ENCODE data around the gene PTPRD. TPM values are rescaled to one million over a fixed set of nuclear protein-coding genes. Genes with fewer than 3 reads are reported as not detected.

Gene PTPRD
- total RNA-seq, 1 experiment from 2014 or later = not detected

GRCh38 chr9:10014889-10015288, 597.9 kb downstream of the PTPRD start:
- no peaks in the 10 kb centered on the region for H3K9me3 Mint-ChIP-seq (ENCODE audit: unreplicated experiment)
- peaks cover 54% of the 10 kb centered on the region for H3K27me3 Mint-ChIP-seq (ENCODE audit: insufficient read depth, unreplicated experiment)
- no peak for TF ChIP-seq CTCF (IDR thresholded peaks at IDR 0.05; ENCODE audit: unreplicated experiment)
- no peaks in the 10 kb centered on the region for H3K4me1 Mint-ChIP-seq (ENCODE audit: insufficient read depth, unreplicated experiment)
- intact Hi-C loops (cut with micrococcal nuclease) = no loop called here
- H3K27ac Mint-ChIP-seq (ENCODE audit: low read depth, unreplicated experiment) = no peak overlapping the region
- no TSS peak for BruUV-seq (replicated peaks)
- no peak for DNase-seq (ENCODE audit: unreplicated experiment)
- no peak overlapping the region for H3K4me3 Mint-ChIP-seq (ENCODE audit: unreplicated experiment)
- POLR2A ChIA-PET = no interaction called here
- no peaks in the 10 kb centered on the region for H3K36me3 Mint-ChIP-seq (ENCODE audit: insufficient read depth, unreplicated experiment)
- CTCF ChIA-PET = no interaction called here

- H3K27ac Mint-ChIP-seq (ENCODE audit: low read depth, unreplicated experiment) = no peak overlapping the region
- ChIA-PET CTCF (interaction anchor here (1.0 kb wide), 1 partner anchor 12 kb away, joined by 3 read pairs; no protein-coding TSS in a partner anchor), POLR2A (no interaction called here)
- H3K4me1 Mint-ChIP-seq (ENCODE audit: insufficient read depth, unreplicated experiment) = no peaks in the 10 kb centered on the region
- no peaks in the 10 kb centered on the region for H3K9me3 Mint-ChIP-seq (ENCODE audit: unreplicated experiment)
- BruUV-seq (replicated peaks) = no TSS peak
- no peak for TF ChIP-seq CTCF (IDR thresholded peaks at IDR 0.05; ENCODE audit: unreplicated experiment)
- no peak for DNase-seq (ENCODE audit: unreplicated experiment)
- peaks cover 53% of the 10 kb centered on the region for H3K27me3 Mint-ChIP-seq (ENCODE audit: insufficient read depth, unreplicated experiment)
- no peak overlapping the region for H3K4me3 Mint-ChIP-seq (ENCODE audit: unreplicated experiment)
- intact Hi-C loops (cut with micrococcal nuclease) = no loop called here
- H3K36me3 Mint-ChIP-seq (ENCODE audit: insufficient read depth, unreplicated experiment) = no peaks in the 10 kb centered on the region
These were observed 603.4 kb downstream of the PTPRD start for GRCh38 chr9:10009401-10009800.

DNA sequence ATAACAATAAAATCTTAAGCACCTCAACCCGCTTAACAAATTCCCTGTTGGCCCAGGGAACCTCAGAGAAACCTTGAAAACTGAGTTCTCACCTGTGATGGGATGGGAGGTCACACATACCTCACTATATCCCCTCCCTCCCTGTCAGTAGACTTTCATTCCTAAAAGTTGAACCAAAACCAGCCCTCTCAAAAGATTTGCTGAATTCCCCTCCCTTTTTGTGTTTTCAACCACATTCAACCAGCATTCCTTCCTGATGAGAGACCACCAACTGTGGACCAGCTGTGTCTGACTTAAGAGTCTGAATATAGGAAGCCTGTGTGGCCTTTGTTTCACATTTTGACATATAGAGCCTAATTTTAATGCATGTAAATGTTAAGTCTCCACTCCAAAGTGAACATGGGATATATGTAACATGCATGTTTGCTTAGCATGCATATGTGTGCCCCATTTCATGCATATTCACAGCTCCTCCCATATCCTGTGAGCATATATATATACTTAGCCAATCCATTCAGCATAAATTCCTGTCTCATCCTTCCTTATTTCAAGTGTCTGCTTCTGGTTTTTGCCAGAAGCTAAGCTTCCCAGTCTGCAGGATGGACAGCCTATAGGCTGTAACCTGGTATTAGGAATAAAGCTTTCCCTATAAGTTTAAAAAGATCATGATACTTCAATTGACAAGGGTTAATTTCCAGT, 604.6 kb downstream of the PTPRD start:
- H3K36me3 Mint-ChIP-seq (ENCODE audit: insufficient read depth, unreplicated experiment) = no peaks in the 10 kb centered on the region
- no peak overlapping the region for H3K4me3 Mint-ChIP-seq (ENCODE audit: unreplicated experiment)
- no peaks in the 10 kb centered on the region for H3K4me1 Mint-ChIP-seq (ENCODE audit: insufficient read depth, unreplicated experiment)
- H3K27me3 Mint-ChIP-seq (ENCODE audit: insufficient read depth, unreplicated experiment) = peaks cover 51% of the 10 kb centered on the region
- intact Hi-C loops (cut with micrococcal nuclease) = no loop called here
- ChIA-PET CTCF (interaction anchor here (0.7 to 1.0 kb wide), 3 partner anchors 11 to 273 kb away, joined by 3 read pairs; no protein-coding TSS in a partner anchor), POLR2A (interaction anchor here (0.5 kb wide), 1 partner anchor 16 kb away, joined by 3 read pairs; no protein-coding TSS in a partner anchor)
- no peak for DNase-seq (ENCODE audit: unreplicated experiment)
- TF ChIP-seq CTCF (IDR thresholded peaks at IDR 0.05; ENCODE audit: unreplicated experiment) = no peak
- no peak overlapping the region for H3K27ac Mint-ChIP-seq (ENCODE audit: low read depth, unreplicated experiment)
- H3K9me3 Mint-ChIP-seq (ENCODE audit: unreplicated experiment) = no peaks in the 10 kb centered on the region
- no TSS peak for BruUV-seq (replicated peaks)

DNA sequence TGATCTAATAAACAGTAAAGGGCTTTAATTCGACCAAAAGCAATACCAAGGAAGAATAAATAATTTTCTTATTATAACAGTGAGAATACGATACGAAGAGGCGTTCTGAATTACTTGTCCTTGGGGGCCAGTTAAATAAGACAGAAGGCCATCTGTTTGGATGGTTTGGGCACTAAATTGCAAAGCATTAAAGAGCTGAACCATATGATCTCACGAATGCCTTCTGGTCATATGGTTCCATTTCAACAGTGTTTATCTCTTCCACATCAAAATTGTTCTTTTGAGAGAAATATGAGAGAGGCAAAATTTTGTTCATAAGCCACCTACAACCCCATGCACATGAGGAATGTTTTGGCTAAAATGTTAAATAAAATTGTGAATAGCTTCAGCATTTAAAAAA, 605.4 kb downstream of the PTPRD start:
- Mint-ChIP-seq H3K36me3 (ENCODE audit: insufficient read depth, unreplicated experiment) (no peaks in the 10 kb centered on the region), H3K27ac (ENCODE audit: low read depth, unreplicated experiment) (no peak overlapping the region), H3K4me1 (ENCODE audit: insufficient read depth, unreplicated experiment) (no peaks in the 10 kb centered on the region), H3K9me3 (ENCODE audit: unreplicated experiment) (no peaks in the 10 kb centered on the region), H3K27me3 (ENCODE audit: insufficient read depth, unreplicated experiment) (peaks cover 55% of the 10 kb centered on the region), H3K4me3 (ENCODE audit: unreplicated experiment) (no peak overlapping the region)
- CTCF ChIA-PET = interaction anchor here (1.0 kb wide), 1 partner anchor 10 kb away, joined by 3 read pairs; no protein-coding TSS in a partner anchor
- intact Hi-C loops (cut with micrococcal nuclease) = no loop called here
- BruUV-seq (replicated peaks) = no TSS peak
- POLR2A ChIA-PET = no interaction called here
- TF ChIP-seq CTCF (IDR thresholded peaks at IDR 0.05; ENCODE audit: unreplicated experiment) = no peak
- no peak for DNase-seq (ENCODE audit: unreplicated experiment)
